GM18909 (cell line): ENCODE data around the gene IRX2.

ENCODE experiments used
- ATAC-seq: cut with Tn5 transposase; IDR thresholded peaks from one replicate; pipeline ENCODE4 v1.9.1; 2021; ENCODE audit warnings: mild to moderate bottlenecking; ENCODE audit not compliant: unreplicated experiment, poor library complexity

The IRX2 gene

GRCh38 chr5:2751592-2752021 is at the start of gene IRX2:
IRX2 (minus strand) TSS chr5:2751677; CDS start chr5:2751413, 264 bp downstream.
- ATAC-seq: no peak

- no peak for ATAC-seq
These were observed 48.6 kb upstream of the IRX2 start for GRCh38 chr5:2800035-2800434.

GRCh38 chr5:2797981-2798380 is 46.5 kb upstream of the IRX2 start:
- ATAC-seq: no peak

GRCh38 chr5:2797160-2797559 is 45.7 kb upstream of the IRX2 start:
- ATAC-seq: no peak

GRCh38 chr5:2783223-2783622 is 31.7 kb upstream of the IRX2 start:
- ATAC-seq: no peak

GRCh38 chr5:2782658-2783057 is 31.2 kb upstream of the IRX2 start:
- ATAC-seq: no peak

- ATAC-seq: no peak
These were observed 29.1 kb upstream of the IRX2 start for GRCh38 chr5:2780421-2781171.

- no peak for ATAC-seq
These were observed 28.0 kb upstream of the IRX2 start for GRCh38 chr5:2779459-2779858.

- ATAC-seq: no peak
These were observed 25.1 kb upstream of the IRX2 start for GRCh38 chr5:2776337-2777302.

- ATAC-seq: no peak
These were observed 21.9 kb upstream of the IRX2 start for GRCh38 chr5:2773327-2773726.

- ATAC-seq: no peak
These were observed 15.6 kb upstream of the IRX2 start for GRCh38 chr5:2767089-2767488.

- no peak for ATAC-seq
These were observed 13.1 kb upstream of the IRX2 start for GRCh38 chr5:2764581-2764980.

- ATAC-seq: no peak
These were observed 12.0 kb upstream of the IRX2 start for GRCh38 chr5:2763533-2763794.

GRCh38 chr5:2762744-2763532 is 11.5 kb upstream of the IRX2 start:
- no peak for ATAC-seq

- ATAC-seq: no peak
These were observed 10.5 kb upstream of the IRX2 start for GRCh38 chr5:2761921-2762488.

GRCh38 chr5:2759696-2760461 is 8.4 kb upstream of the IRX2 start:
- ATAC-seq: no peak

- no peak for ATAC-seq
These were observed 7.6 kb upstream of the IRX2 start for GRCh38 chr5:2759091-2759490.

- ATAC-seq: no peak
These were observed 7.2 kb upstream of the IRX2 start for GRCh38 chr5:2758632-2759031.

- ATAC-seq: no peak
These were observed 6.3 kb upstream of the IRX2 start for GRCh38 chr5:2757563-2758351.
